Liver (tissue), 3 donors: ENCODE measurements around the gene DNAL1.

Experiments
- CTCF ChIP-seq: fragments of 150-350 bp; IDR thresholded peaks from 2 replicates; pipeline ENCODE4 v1.5.1; 2017; ENCODE audit warnings: improper control_type of control experiment, low read depth, low read length; ENCODE audit not compliant: missing input control
- FOXA1 ChIP-seq: IDR thresholded peaks from 2 replicates; pipeline ENCODE4 v1.6.1; 2016; ENCODE audit warnings: antibody characterized with exemption
- GABPA ChIP-seq, 2 donors: IDR thresholded peaks in 1 of 2; conservative IDR thresholded peaks in 1 of 2; 2 replicates each; pipeline ENCODE4 v1.6.1; 2016; ENCODE audit warnings: antibody characterized with exemption in 2 of 2, mild to moderate bottlenecking in 1 of 2, moderate library complexity in 1 of 2
- HNF4A ChIP-seq, 2 donors: conservative IDR thresholded peaks; 2 replicates each; pipeline ENCODE4 v1.6.1; 2016; ENCODE audit warnings: antibody characterized with exemption in 2 of 2, mild to moderate bottlenecking in 2 of 2
- RXRA ChIP-seq, 2 donors: IDR thresholded peaks; 2 replicates each; pipeline ENCODE4 v1.6.1; 2017 to 2018; ENCODE audit warnings: antibody characterized with exemption in 2 of 2, mild to moderate bottlenecking in 1 of 2
- TAF1 ChIP-seq: conservative IDR thresholded peaks from 2 replicates; pipeline ENCODE4 v1.6.1; 2016; ENCODE audit warnings: antibody characterized with exemption, mild to moderate bottlenecking
- YY1 ChIP-seq: IDR thresholded peaks from 2 replicates; pipeline ENCODE4 v1.6.1; 2016; ENCODE audit warnings: antibody characterized with exemption, mild to moderate bottlenecking
- TF ChIP-seq, protein P1 (sequence below): IDR thresholded peaks from 2 replicates; pipeline ENCODE4 v1.6.1; 2016; ENCODE audit warnings: antibody characterized with exemption
- TF ChIP-seq, protein P2 (sequence below): IDR thresholded peaks from 2 replicates; pipeline ENCODE4 v1.6.1; 2016; ENCODE audit warnings: antibody characterized with exemption, mild to moderate bottlenecking
- TF ChIP-seq, protein P3 (sequence below): IDR thresholded peaks from 2 replicates; pipeline ENCODE4 v1.6.1; 2016; ENCODE audit warnings: antibody characterized with exemption
- donor health status: healthy.
- donor health status: healthy.

DNA sequence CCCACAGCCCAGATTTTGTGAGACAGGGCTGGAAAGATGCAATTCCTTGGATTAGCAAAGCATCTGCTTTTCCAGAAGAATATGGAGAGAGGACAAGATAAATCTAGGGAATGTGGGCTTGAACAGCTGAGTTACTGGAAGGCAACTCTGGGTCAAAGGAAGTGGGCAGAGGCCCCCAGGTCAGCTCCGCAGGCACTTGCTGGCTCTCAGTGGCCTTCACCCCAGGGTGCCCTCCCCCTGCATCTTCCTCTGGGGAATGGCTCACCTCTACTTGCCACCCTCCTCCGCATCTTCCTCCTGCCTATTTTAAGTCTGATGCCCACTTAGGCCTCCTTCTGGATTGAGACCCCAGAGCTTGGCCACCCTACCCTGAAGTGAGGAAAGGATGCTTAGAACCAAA, 79.9 kb downstream of the DNAL1 start:
- TF ChIP-seq, protein P1, sequence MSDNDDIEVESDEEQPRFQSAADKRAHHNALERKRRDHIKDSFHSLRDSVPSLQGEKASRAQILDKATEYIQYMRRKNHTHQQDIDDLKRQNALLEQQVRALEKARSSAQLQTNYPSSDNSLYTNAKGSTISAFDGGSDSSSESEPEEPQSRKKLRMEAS, result no peak
- no peak for TF ChIP-seq CTCF
- no peak for TF ChIP-seq RXRA (IDR thresholded peaks at IDR 0.05)
- no peak for TF ChIP-seq GABPA (IDR thresholded peaks at IDR 0.05 in 1 of 2, conservative IDR thresholded peaks at IDR 0.05 in 1 of 2)
- no peak for TF ChIP-seq FOXA1
- TF ChIP-seq, protein P2, sequence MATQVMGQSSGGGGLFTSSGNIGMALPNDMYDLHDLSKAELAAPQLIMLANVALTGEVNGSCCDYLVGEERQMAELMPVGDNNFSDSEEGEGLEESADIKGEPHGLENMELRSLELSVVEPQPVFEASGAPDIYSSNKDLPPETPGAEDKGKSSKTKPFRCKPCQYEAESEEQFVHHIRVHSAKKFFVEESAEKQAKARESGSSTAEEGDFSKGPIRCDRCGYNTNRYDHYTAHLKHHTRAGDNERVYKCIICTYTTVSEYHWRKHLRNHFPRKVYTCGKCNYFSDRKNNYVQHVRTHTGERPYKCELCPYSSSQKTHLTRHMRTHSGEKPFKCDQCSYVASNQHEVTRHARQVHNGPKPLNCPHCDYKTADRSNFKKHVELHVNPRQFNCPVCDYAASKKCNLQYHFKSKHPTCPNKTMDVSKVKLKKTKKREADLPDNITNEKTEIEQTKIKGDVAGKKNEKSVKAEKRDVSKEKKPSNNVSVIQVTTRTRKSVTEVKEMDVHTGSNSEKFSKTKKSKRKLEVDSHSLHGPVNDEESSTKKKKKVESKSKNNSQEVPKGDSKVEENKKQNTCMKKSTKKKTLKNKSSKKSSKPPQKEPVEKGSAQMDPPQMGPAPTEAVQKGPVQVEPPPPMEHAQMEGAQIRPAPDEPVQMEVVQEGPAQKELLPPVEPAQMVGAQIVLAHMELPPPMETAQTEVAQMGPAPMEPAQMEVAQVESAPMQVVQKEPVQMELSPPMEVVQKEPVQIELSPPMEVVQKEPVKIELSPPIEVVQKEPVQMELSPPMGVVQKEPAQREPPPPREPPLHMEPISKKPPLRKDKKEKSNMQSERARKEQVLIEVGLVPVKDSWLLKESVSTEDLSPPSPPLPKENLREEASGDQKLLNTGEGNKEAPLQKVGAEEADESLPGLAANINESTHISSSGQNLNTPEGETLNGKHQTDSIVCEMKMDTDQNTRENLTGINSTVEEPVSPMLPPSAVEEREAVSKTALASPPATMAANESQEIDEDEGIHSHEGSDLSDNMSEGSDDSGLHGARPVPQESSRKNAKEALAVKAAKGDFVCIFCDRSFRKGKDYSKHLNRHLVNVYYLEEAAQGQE, result no peak
- TF ChIP-seq, protein P3, sequence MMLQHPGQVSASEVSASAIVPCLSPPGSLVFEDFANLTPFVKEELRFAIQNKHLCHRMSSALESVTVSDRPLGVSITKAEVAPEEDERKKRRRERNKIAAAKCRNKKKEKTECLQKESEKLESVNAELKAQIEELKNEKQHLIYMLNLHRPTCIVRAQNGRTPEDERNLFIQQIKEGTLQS, result no peak
- no peak for TF ChIP-seq HNF4A (conservative IDR thresholded peaks at IDR 0.05)
- TF ChIP-seq TAF1, result no peak
- no peak for TF ChIP-seq YY1
